Tibial nerve (tissue), 4 donors: ENCODE measurements around the gene TTC21A. TPM values are rescaled to one million over a fixed set of nuclear protein-coding genes. Genes with fewer than 3 reads are reported as not detected.

Experiments used
- DNase-seq, 2 donors: peaks; one replicate each; pipeline ENCODE4 v3.0.0-alpha.2; 2019; ENCODE audit warnings: low spot score in 2 of 2
- H3K27ac ChIP-seq, 4 donors: fragments of 200-600 bp; sonication (generic) in 3 of 4; one replicate each; pipeline ENCODE4 v1.5.1; 2017 to 2019; ENCODE audit warnings: mild to moderate bottlenecking in 1 of 4
- H3K27me3 ChIP-seq, 2 donors: fragments of 200-600 bp; sonication (generic) in 1 of 2; one replicate each; pipeline versions ENCODE4 v1.5.1 to v1.6.0; 2017 to 2019
- H3K36me3 ChIP-seq, 3 donors: fragments of 200-600 bp; sonication (generic); one replicate each; pipeline ENCODE4 v1.5.1; 2018 to 2019
- H3K4me1 ChIP-seq, 4 donors: fragments of 200-600 bp; sonication (generic) in 3 of 4; one replicate each; pipeline ENCODE4 v1.5.1; 2017 to 2019
- H3K4me3 ChIP-seq, 4 donors: fragments of 200-600 bp; sonication (generic) in 3 of 4; one replicate each; pipeline ENCODE4 v1.5.1; 2017 to 2019; ENCODE audit warnings: mild to moderate bottlenecking in 1 of 4, moderate library complexity in 1 of 4
- H3K9me3 ChIP-seq, 4 donors: fragments of 200-600 bp; sonication (generic) in 3 of 4; one replicate each; pipeline ENCODE4 v1.5.1; 2017 to 2019
- CTCF ChIP-seq, 5 experiments: fragments of 200-600 bp in 3 of 5; fragments of 450-650 bp in 2 of 5; sonication (generic) in 3 of 5; IDR thresholded peaks; one replicate each; pipeline ENCODE4 v1.5.1; 2016 to 2019; ENCODE audit warnings: antibody characterized with exemption in 5 of 5, mild to moderate bottlenecking in 3 of 5, moderate library complexity in 2 of 5
- EP300 ChIP-seq, 2 donors: sonication (generic); formaldehyde crosslinking; IDR thresholded peaks; one replicate each; pipeline ENCODE4 v1.6.1; 2017; ENCODE audit warnings: antibody characterized with exemption in 2 of 2, mild to moderate bottlenecking in 1 of 2
- POLR2A ChIP-seq, 2 donors: fragments of 450-650 bp; IDR thresholded peaks; one replicate each; pipeline ENCODE4 v1.6.1; 2017; ENCODE audit warnings: antibody characterized with exemption in 2 of 2, mild to moderate bottlenecking in 2 of 2, moderate library complexity in 2 of 2
- WGBS, 2 donors: methylation state at CpG; one replicate each; pipeline ENCODE4 v1.1.5; 2018; 5-methylcytosine and 5-hydroxymethylcytosine counted together
- total RNA-seq, 4 donors: library from RNA; depleted of rRNA; stranded (reverse); fragments of >200 nt; gene quantifications; one replicate each; pipeline ENCODE4 v1.1.0, GENCODE V29; 2016

The TTC21A gene
- total RNA-seq, 4 donors from 2014 or later, result 11.5 to 21.6 (median 12.8) TPM

GRCh38 chr3:39130026-39130425, 22.5 kb downstream of the TTC21A start:
- no peak for DNase-seq
- Histone ChIP-seq H3K27ac (no peak overlapping the region), H3K4me1 (no peaks in the 10 kb centered on the region), H3K9me3 (no peaks in the 10 kb centered on the region), H3K36me3 (peaks cover 0 to 58% (median 0%) of the 10 kb centered on the region in 3 donors), H3K4me3 (no peak overlapping the region), H3K27me3 (no peaks in the 10 kb centered on the region)
- TF ChIP-seq POLR2A (IDR thresholded peaks at IDR 0.05), result no peak
- no peak for TF ChIP-seq CTCF (IDR thresholded peaks at IDR 0.05)
- TF ChIP-seq EP300 (IDR thresholded peaks at IDR 0.05), result no peak
- WGBS, 2 donors, result 93 to 94% methylated on average over 6 of the region's 6 CpGs

GRCh38 chr3:39130693-39131265, 23.3 kb downstream of the TTC21A start:
- WGBS, 2 donors, result 67 to 73% methylated on average over 3 of the region's 3 CpGs
- no peak overlapping the region for H3K4me3 ChIP-seq
- no peak for TF ChIP-seq POLR2A (IDR thresholded peaks at IDR 0.05)
- no peak for TF ChIP-seq EP300 (IDR thresholded peaks at IDR 0.05)
- no peak for TF ChIP-seq CTCF (IDR thresholded peaks at IDR 0.05)
- no peaks in the 10 kb centered on the region for H3K27me3 ChIP-seq
- no peaks in the 10 kb centered on the region for H3K9me3 ChIP-seq
- H3K4me1 ChIP-seq, result no peaks in the 10 kb centered on the region
- peaks cover 0 to 64% (median 0%) of the 10 kb centered on the region in 3 donors for H3K36me3 ChIP-seq
- DNase-seq, result no peak
- no peak overlapping the region for H3K27ac ChIP-seq

DNA sequence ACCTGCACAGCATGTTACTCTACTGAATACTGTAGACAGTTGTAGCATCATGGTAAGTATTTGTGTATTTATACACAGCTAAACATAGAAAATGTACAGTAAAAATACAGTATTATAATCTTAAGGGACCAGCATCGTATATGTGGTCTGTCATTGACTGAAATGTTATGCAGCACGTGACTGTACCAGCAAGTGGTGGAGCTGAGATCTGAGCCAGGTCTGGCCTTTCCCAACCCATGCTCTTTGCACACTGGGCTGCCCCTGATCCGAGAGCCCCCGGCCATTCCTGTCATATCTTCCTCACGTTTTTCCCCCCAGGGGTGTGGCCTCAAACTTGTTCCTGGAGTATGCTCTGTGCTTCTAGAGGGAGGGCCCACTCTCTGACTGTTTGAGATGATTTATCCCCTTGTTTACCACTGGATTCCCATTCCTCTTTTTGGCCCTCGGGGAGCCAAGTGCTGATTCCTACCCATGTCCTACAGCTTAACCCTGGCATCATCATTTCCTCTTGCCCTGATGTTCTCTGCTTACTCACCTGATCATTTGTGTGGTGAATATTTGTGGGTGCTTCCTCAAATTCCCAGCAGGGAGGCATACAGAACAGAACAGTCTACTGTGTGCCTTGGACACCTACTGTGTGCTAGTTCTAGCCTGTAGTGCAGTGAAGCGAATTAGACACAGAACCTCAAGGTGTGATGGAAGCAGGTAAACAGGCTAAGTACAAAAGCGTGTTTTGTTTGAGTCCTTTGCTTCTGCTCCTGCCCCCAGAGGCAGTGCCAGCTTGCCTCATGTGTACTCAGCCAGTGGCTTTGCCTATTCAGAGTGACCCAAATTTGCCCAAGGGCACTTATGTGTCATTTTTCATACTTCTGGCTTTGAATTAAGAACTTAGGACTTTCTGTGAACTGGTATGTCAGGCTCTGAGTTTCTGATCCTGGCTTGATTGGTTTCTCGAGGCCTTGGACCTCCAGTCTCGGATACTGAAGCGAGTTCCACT, 24.9 kb downstream of the TTC21A start:
- WGBS, 2 donors, result 72 to 77% methylated on average over 11 of the region's 11 CpGs
- TF ChIP-seq POLR2A (IDR thresholded peaks at IDR 0.05) (no peak), CTCF (IDR thresholded peaks at IDR 0.05) (no peak), EP300 (IDR thresholded peaks at IDR 0.05) (no peak)
- H3K4me1 ChIP-seq, result no peaks in the 10 kb centered on the region
- H3K4me3 ChIP-seq, result no peak overlapping the region
- H3K27ac ChIP-seq, result no peak overlapping the region
- peaks cover 0 to 77% (median 0%) of the 10 kb centered on the region in 3 donors for H3K36me3 ChIP-seq
- no peak for DNase-seq
- H3K9me3 ChIP-seq, result no peaks in the 10 kb centered on the region
- no peaks in the 10 kb centered on the region for H3K27me3 ChIP-seq

- no peak for DNase-seq
- Histone ChIP-seq H3K36me3 (peaks cover 0 to 82% (median 0%) of the 10 kb centered on the region in 3 donors), H3K27ac (no peak overlapping the region), H3K4me3 (no peak overlapping the region), H3K9me3 (no peaks in the 10 kb centered on the region), H3K4me1 (no peaks in the 10 kb centered on the region), H3K27me3 (no peaks in the 10 kb centered on the region)
- no peak for TF ChIP-seq POLR2A (IDR thresholded peaks at IDR 0.05)
- no peak for TF ChIP-seq CTCF (IDR thresholded peaks at IDR 0.05)
- no peak for TF ChIP-seq EP300 (IDR thresholded peaks at IDR 0.05)
- 100% methylated on average over 1 of the region's 1 CpG for WGBS, 2 donors
Observed at GRCh38 chr3:39133093-39133490, 25.6 kb downstream of the TTC21A start.

DNA sequence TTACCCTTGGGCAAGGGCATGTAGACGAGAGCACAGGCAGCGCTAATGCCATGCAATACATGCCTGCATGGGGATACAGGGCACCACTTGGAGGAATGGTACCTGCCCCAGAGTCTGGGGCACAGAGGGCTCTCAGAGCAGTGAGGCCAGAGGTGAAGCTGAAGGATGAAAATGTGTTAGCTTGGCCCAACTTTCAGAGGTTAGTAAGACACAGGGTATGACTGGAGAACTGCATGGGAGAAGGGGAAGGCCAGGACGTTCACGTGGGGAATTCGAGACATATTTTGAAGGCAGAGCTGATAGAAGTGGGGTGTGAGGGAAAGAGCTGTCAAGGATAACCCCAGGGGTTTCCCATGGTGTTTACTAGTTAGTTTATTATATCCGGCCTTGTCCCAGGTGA, 26.3 kb downstream of the TTC21A start:
- TF ChIP-seq CTCF (IDR thresholded peaks at IDR 0.05) (no peak), POLR2A (IDR thresholded peaks at IDR 0.05) (no peak), EP300 (IDR thresholded peaks at IDR 0.05) (no peak)
- H3K36me3 ChIP-seq, result peaks cover 0 to 75% (median 0%) of the 10 kb centered on the region in 3 donors
- no peaks in the 10 kb centered on the region for H3K27me3 ChIP-seq
- no peak for DNase-seq
- no peaks in the 10 kb centered on the region for H3K9me3 ChIP-seq
- no peak overlapping the region for H3K27ac ChIP-seq
- H3K4me3 ChIP-seq, result no peak overlapping the region
- no peaks in the 10 kb centered on the region for H3K4me1 ChIP-seq
- 69 to 83% methylated on average over 6 of the region's 6 CpGs for WGBS, 2 donors
